Nephron (organoid): ENCODE measurements around the gene ZNF213.

Source experiments
- H3K27ac Mint-ChIP-seq, 3 experiments: 2 replicates each; pipeline ENCODE4 v1.8.0; 2020; ENCODE audit warnings: mixed read lengths in 3 of 3, mild to moderate bottlenecking in 2 of 3, moderate library complexity in 1 of 3
- H3K27me3 Mint-ChIP-seq: 2 replicates; pipeline ENCODE4 v1.8.0; 2021; ENCODE audit warnings: low read depth, mild to moderate bottlenecking, moderate library complexity, mixed read lengths
- H3K36me3 Mint-ChIP-seq: 2 replicates; pipeline ENCODE4 v1.8.0; 2020; ENCODE audit warnings: low read depth, mixed read lengths
- H3K4me1 Mint-ChIP-seq: 2 replicates; pipeline ENCODE4 v1.8.0; 2020; ENCODE audit warnings: mixed read lengths
- H3K4me3 Mint-ChIP-seq, 3 experiments: 2 replicates each; pipeline ENCODE4 v1.8.0; 2020; ENCODE audit warnings: mild to moderate bottlenecking in 3 of 3, mixed read lengths in 3 of 3, moderate library complexity in 2 of 3
- H3K9me3 Mint-ChIP-seq: 2 replicates; pipeline ENCODE4 v1.8.0; 2020; ENCODE audit warnings: mixed read lengths
- CTCF ChIP-seq, 3 experiments: fragments of 200-600 bp; sonication (generic); IDR thresholded peaks; one replicate each; pipeline ENCODE4 v1.5.0; 2021; ENCODE audit warnings: antibody characterized with exemption in 3 of 3; ENCODE audit not compliant: unreplicated experiment in 3 of 3

The ZNF213 gene

GRCh38 chr16:3131755-3132377 is 3.0 kb upstream of the ZNF213 start:
- no peaks in the 10 kb centered on the region for H3K27me3 Mint-ChIP-seq
- peaks cover 24% of the 10 kb centered on the region for H3K36me3 Mint-ChIP-seq
- H3K27ac Mint-ChIP-seq = peak overlapping the region in 2 of 3 experiments; percentile 70 to 75
- peaks cover 37% of the 10 kb centered on the region for H3K4me1 Mint-ChIP-seq
- TF ChIP-seq CTCF (IDR thresholded peaks at IDR 0.05; ENCODE audit: unreplicated experiment in 3 of 3) = peak; percentile 47 to 64 (median 60)
- peak overlapping the region; percentile 69 to 81 (median 76) for H3K4me3 Mint-ChIP-seq
- no peaks in the 10 kb centered on the region for H3K9me3 Mint-ChIP-seq

DNA sequence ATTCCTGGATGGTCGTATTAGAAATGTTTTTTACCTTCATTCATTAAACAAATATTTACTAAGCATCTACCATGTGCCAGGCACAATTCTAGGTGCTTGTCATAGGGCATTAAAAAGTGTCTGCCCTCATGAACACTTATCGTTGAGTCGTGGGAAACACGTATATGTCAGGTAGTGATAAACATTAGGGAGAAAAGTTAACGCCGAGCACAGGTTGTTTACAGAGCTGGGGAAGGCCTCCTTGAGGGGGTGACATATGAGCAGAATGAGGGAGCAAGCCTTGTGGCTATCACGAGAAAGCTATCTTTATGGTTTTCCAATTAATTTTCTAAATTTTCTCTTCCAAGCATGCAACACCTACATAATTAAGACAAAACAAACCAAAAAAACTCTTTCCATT is 985 bp upstream of the ZNF213 start:
- peaks cover 28% of the 10 kb centered on the region for H3K4me1 Mint-ChIP-seq
- H3K27me3 Mint-ChIP-seq = no peaks in the 10 kb centered on the region
- peaks cover 17% of the 10 kb centered on the region for H3K36me3 Mint-ChIP-seq
- H3K27ac Mint-ChIP-seq = peak overlapping the region; percentile 92 to 99 (median 99)
- H3K4me3 Mint-ChIP-seq = peak overlapping the region; percentile 98
- no peaks in the 10 kb centered on the region for H3K9me3 Mint-ChIP-seq
- no peak for TF ChIP-seq CTCF (IDR thresholded peaks at IDR 0.05; ENCODE audit: unreplicated experiment in 3 of 3)

DNA sequence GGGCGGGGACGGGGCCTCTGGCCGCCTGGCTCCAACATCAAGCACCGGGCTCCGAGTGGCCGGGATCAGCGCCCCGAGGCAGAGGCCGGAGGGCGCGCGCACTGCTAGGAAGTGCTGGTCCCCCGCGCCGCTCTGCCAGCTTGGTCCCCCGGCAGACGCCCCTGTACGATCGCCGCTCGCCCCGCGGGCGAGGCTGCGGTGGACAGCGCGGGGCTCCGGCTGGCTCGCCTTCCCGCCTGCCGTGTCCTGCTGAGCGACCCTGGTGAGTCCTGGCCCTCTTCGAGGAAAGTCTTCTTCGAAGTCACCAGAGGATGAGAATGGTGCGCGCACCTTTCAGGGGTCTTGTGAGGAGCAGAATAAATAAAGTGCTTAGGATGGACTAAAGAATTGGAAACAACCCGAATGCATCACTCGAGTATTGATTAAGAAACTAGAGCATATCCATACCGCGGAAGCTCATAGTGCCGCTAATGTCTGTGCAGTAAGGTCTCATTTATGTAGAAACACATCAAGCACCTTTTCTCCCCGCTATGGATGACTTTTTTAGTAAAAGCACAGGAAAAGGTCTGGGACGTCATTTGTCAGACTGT is 392 bp downstream of the ZNF213 start:
- H3K4me3 Mint-ChIP-seq = peak overlapping the region; percentile 98
- H3K27ac Mint-ChIP-seq = peak overlapping the region; percentile 92 to 99 (median 99)
- no peak for TF ChIP-seq CTCF (IDR thresholded peaks at IDR 0.05; ENCODE audit: unreplicated experiment in 3 of 3)
- H3K9me3 Mint-ChIP-seq = no peaks in the 10 kb centered on the region
- no peaks in the 10 kb centered on the region for H3K27me3 Mint-ChIP-seq
- peaks cover 19% of the 10 kb centered on the region for H3K4me1 Mint-ChIP-seq
- peaks cover 12% of the 10 kb centered on the region for H3K36me3 Mint-ChIP-seq

DNA sequence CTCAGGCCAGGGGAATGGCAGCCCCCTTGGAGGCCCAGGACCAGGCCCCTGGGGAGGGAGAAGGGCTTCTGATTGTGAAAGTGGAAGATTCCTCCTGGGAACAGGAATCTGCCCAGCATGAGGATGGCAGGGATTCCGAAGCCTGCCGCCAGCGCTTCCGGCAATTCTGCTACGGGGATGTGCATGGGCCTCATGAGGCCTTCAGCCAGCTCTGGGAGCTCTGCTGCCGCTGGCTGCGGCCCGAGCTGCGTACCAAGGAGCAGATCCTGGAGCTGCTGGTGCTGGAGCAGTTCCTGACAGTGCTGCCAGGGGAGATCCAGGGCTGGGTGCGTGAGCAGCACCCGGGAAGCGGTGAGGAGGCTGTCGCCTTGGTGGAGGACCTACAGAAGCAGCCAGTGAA is 2.4 kb downstream of the ZNF213 start:
- Mint-ChIP-seq H3K4me1 (peaks cover 19% of the 10 kb centered on the region), H3K36me3 (peaks cover 7% of the 10 kb centered on the region), H3K27ac (no peak overlapping the region), H3K9me3 (no peaks in the 10 kb centered on the region), H3K27me3 (no peaks in the 10 kb centered on the region), H3K4me3 (peak overlapping the region in 2 of 3 experiments; percentile 34 to 76)
- TF ChIP-seq CTCF (IDR thresholded peaks at IDR 0.05; ENCODE audit: unreplicated experiment in 3 of 3) = no peak

- H3K27ac Mint-ChIP-seq = no peak overlapping the region
- peaks cover 10% of the 10 kb centered on the region for H3K36me3 Mint-ChIP-seq
- peaks cover 15% of the 10 kb centered on the region for H3K4me1 Mint-ChIP-seq
- no peak overlapping the region for H3K4me3 Mint-ChIP-seq
- TF ChIP-seq CTCF (IDR thresholded peaks at IDR 0.05; ENCODE audit: unreplicated experiment in 3 of 3) = no peak
- no peaks in the 10 kb centered on the region for H3K27me3 Mint-ChIP-seq
- no peaks in the 10 kb centered on the region for H3K9me3 Mint-ChIP-seq
Measured at GRCh38 chr16:3138342-3138741, 3.5 kb downstream of the ZNF213 start.
